ENCODE data around the gene NALCN. TPM values are rescaled to one million over a fixed set of nuclear protein-coding genes. Genes with fewer than 3 reads are reported as not detected.
A peak's percentile ranks its signal among the peaks of the same experiment; 100 is the strongest.

Gene NALCN
- total RNA-seq, 1 experiment from 2014 or later: 0.07 TPM

- no peaks in the 10 kb centered on the region; the same call in 1 of the 2 replicates for H3K27me3 ChIP-seq (ENCODE audit: control insufficient read depth, insufficient read depth, low read length)
- no peak overlapping the region for H3K4me3 ChIP-seq (ENCODE audit: insufficient read depth, low read depth, low read length)
- no peaks in the 10 kb centered on the region for H3K36me3 ChIP-seq (replicated peaks; ENCODE audit: control insufficient read depth, insufficient read depth, low read length)
- no peak for DNase-seq
Measured at GRCh38 chr13:101398191-101398590, 18.1 kb downstream of the NALCN start.

- H3K27me3 ChIP-seq (ENCODE audit: control insufficient read depth, insufficient read depth, low read length): no peaks in the 10 kb centered on the region; the same call in 1 of the 2 replicates
- no peak overlapping the region for H3K4me3 ChIP-seq (ENCODE audit: insufficient read depth, low read depth, low read length)
- H3K36me3 ChIP-seq (replicated peaks; ENCODE audit: control insufficient read depth, insufficient read depth, low read length): no peaks in the 10 kb centered on the region
- DNase-seq: no peak
Measured at GRCh38 chr13:101397742-101398141, 18.6 kb downstream of the NALCN start.

GRCh38 chr13:101394605-101395004, 21.7 kb downstream of the NALCN start:
- DNase-seq: no peak
- Histone ChIP-seq H3K36me3 (replicated peaks; ENCODE audit: control insufficient read depth, insufficient read depth, low read length) (no peaks in the 10 kb centered on the region), H3K27me3 (ENCODE audit: control insufficient read depth, insufficient read depth, low read length) (no peaks in the 10 kb centered on the region; the same call in 1 of the 2 replicates), H3K4me3 (ENCODE audit: insufficient read depth, low read depth, low read length) (no peak overlapping the region)

- DNase-seq: no peak
Measured at GRCh38 chr13:101393140-101393539, 23.2 kb downstream of the NALCN start.

GRCh38 chr13:101390461-101390860, 25.8 kb downstream of the NALCN start:
- Histone ChIP-seq H3K27me3 (ENCODE audit: control insufficient read depth, insufficient read depth, low read length) (no peaks in the 10 kb centered on the region), H3K36me3 (replicated peaks; ENCODE audit: control insufficient read depth, insufficient read depth, low read length) (no peaks in the 10 kb centered on the region), H3K4me3 (ENCODE audit: insufficient read depth, low read depth, low read length) (no peak overlapping the region)
- no peak for DNase-seq

More at GRCh38 chr13:101393140-101393539, 23.2 kb downstream of the NALCN start:
- Histone ChIP-seq H3K4me3 (ENCODE audit: insufficient read depth, low read depth, low read length) (no peak overlapping the region), H3K36me3 (replicated peaks; ENCODE audit: control insufficient read depth, insufficient read depth, low read length) (no peaks in the 10 kb centered on the region), H3K27me3 (ENCODE audit: control insufficient read depth, insufficient read depth, low read length) (no peaks in the 10 kb centered on the region; the same call in 1 of the 2 replicates)

- DNase-seq: no peak
- no peaks in the 10 kb centered on the region for H3K36me3 ChIP-seq (replicated peaks; ENCODE audit: control insufficient read depth, insufficient read depth, low read length)
- H3K27me3 ChIP-seq (ENCODE audit: control insufficient read depth, insufficient read depth, low read length): no peaks in the 10 kb centered on the region
- no peak overlapping the region for H3K4me3 ChIP-seq (ENCODE audit: insufficient read depth, low read depth, low read length)
Measured at GRCh38 chr13:101384929-101385328, 31.4 kb downstream of the NALCN start.

- H3K27me3 ChIP-seq (ENCODE audit: control insufficient read depth, insufficient read depth, low read length): no peaks in the 10 kb centered on the region
- no peaks in the 10 kb centered on the region for H3K36me3 ChIP-seq (replicated peaks; ENCODE audit: control insufficient read depth, insufficient read depth, low read length)
- DNase-seq: no peak
- H3K4me3 ChIP-seq (ENCODE audit: insufficient read depth, low read depth, low read length): no peak overlapping the region
Measured at GRCh38 chr13:101383595-101383994, 32.7 kb downstream of the NALCN start.

- no peak for DNase-seq
- Histone ChIP-seq H3K4me3 (ENCODE audit: insufficient read depth, low read depth, low read length) (no peak overlapping the region), H3K36me3 (replicated peaks; ENCODE audit: control insufficient read depth, insufficient read depth, low read length) (no peaks in the 10 kb centered on the region), H3K27me3 (ENCODE audit: control insufficient read depth, insufficient read depth, low read length) (no peaks in the 10 kb centered on the region)
Measured at GRCh38 chr13:101382701-101383100, 33.6 kb downstream of the NALCN start.

- H3K4me3 ChIP-seq (ENCODE audit: insufficient read depth, low read depth, low read length): no peak overlapping the region
- peak; percentile 34 for DNase-seq
Measured at GRCh38 chr13:101382086-101382485, 34.2 kb downstream of the NALCN start.

GRCh38 chr13:101360525-101360924, 55.8 kb downstream of the NALCN start:
- H3K36me3 ChIP-seq (replicated peaks; ENCODE audit: control insufficient read depth, insufficient read depth, low read length): no peaks in the 10 kb centered on the region
- no peak overlapping the region for H3K4me3 ChIP-seq (ENCODE audit: insufficient read depth, low read depth, low read length)
- no peak for DNase-seq
- no peaks in the 10 kb centered on the region for H3K27me3 ChIP-seq (ENCODE audit: control insufficient read depth, insufficient read depth, low read length)

More at GRCh38 chr13:101382086-101382485, 34.2 kb downstream of the NALCN start:
- H3K27me3 ChIP-seq (ENCODE audit: control insufficient read depth, insufficient read depth, low read length): no peaks in the 10 kb centered on the region
- H3K36me3 ChIP-seq (replicated peaks; ENCODE audit: control insufficient read depth, insufficient read depth, low read length): no peaks in the 10 kb centered on the region

- Histone ChIP-seq H3K27me3 (ENCODE audit: control insufficient read depth, insufficient read depth, low read length) (no peaks in the 10 kb centered on the region), H3K4me3 (ENCODE audit: insufficient read depth, low read depth, low read length) (no peak overlapping the region), H3K36me3 (replicated peaks; ENCODE audit: control insufficient read depth, insufficient read depth, low read length) (no peaks in the 10 kb centered on the region)
- DNase-seq: no peak
Measured at GRCh38 chr13:101354895-101355294, 61.4 kb downstream of the NALCN start.

GRCh38 chr13:101346942-101347728, 69.2 kb downstream of the NALCN start:
- no peak overlapping the region for H3K4me3 ChIP-seq (ENCODE audit: insufficient read depth, low read depth, low read length)
- H3K27me3 ChIP-seq (ENCODE audit: control insufficient read depth, insufficient read depth, low read length): no peaks in the 10 kb centered on the region
- H3K36me3 ChIP-seq (replicated peaks; ENCODE audit: control insufficient read depth, insufficient read depth, low read length): no peaks in the 10 kb centered on the region
- no peak for DNase-seq

- no peak overlapping the region for H3K4me3 ChIP-seq (ENCODE audit: insufficient read depth, low read depth, low read length)
- DNase-seq: no peak
- no peaks in the 10 kb centered on the region for H3K36me3 ChIP-seq (replicated peaks; ENCODE audit: control insufficient read depth, insufficient read depth, low read length)
Measured at GRCh38 chr13:101346161-101346560, 70.1 kb downstream of the NALCN start.

GRCh38 chr13:101343128-101343787, 73.0 kb downstream of the NALCN start:
- Histone ChIP-seq H3K27me3 (ENCODE audit: control insufficient read depth, insufficient read depth, low read length) (no peaks in the 10 kb centered on the region), H3K36me3 (replicated peaks; ENCODE audit: control insufficient read depth, insufficient read depth, low read length) (no peaks in the 10 kb centered on the region), H3K4me3 (ENCODE audit: insufficient read depth, low read depth, low read length) (no peak overlapping the region)
- DNase-seq: no peak

More at GRCh38 chr13:101346161-101346560, 70.1 kb downstream of the NALCN start:
- no peaks in the 10 kb centered on the region for H3K27me3 ChIP-seq (ENCODE audit: control insufficient read depth, insufficient read depth, low read length)

- H3K36me3 ChIP-seq (replicated peaks; ENCODE audit: control insufficient read depth, insufficient read depth, low read length): no peaks in the 10 kb centered on the region
- no peaks in the 10 kb centered on the region for H3K27me3 ChIP-seq (ENCODE audit: control insufficient read depth, insufficient read depth, low read length)
- DNase-seq: no peak
- no peak overlapping the region for H3K4me3 ChIP-seq (ENCODE audit: insufficient read depth, low read depth, low read length)
Measured at GRCh38 chr13:101341464-101341863, 74.8 kb downstream of the NALCN start.
